Suppressor macrophage treated with lipopolysaccharide for 1 hour (primary cell): ENCODE measurements around the gene MYO5A.
"Not testable (repeated sequence)": the region's sequence is repeated elsewhere in the genome, so short reads cannot be mapped to it uniquely, and the experiment has no call there.

Experiments used
- DNase-seq, 3 donors: peaks; one replicate each; pipeline ENCODE4 v3.0.0-alpha.2; 2020 to 2022

Gene MYO5A

GRCh38 chr15:52503788-52504496 is 24.7 kb downstream of the MYO5A start:
- peak; percentile 79 to 87 (median 85) for DNase-seq

- no peak for DNase-seq
Observed at GRCh38 chr15:52502608-52503007, 26.1 kb downstream of the MYO5A start.

GRCh38 chr15:52499506-52499905 is 29.2 kb downstream of the MYO5A start:
- DNase-seq = no peak

GRCh38 chr15:52498706-52499105 is 30.0 kb downstream of the MYO5A start:
- DNase-seq = no peak

GRCh38 chr15:52496776-52497470 is 31.8 kb downstream of the MYO5A start:
- peak; percentile 60 to 68 (median 67) for DNase-seq

GRCh38 chr15:52496175-52496574 is 32.5 kb downstream of the MYO5A start:
- no peak for DNase-seq

GRCh38 chr15:52495125-52495524 is 33.6 kb downstream of the MYO5A start:
- peak; percentile 22 to 50 (median 44) for DNase-seq

- DNase-seq = peak; percentile 11 to 52 (median 50)
Observed at GRCh38 chr15:52493968-52494367, 34.7 kb downstream of the MYO5A start.

GRCh38 chr15:52492132-52492531 is 36.5 kb downstream of the MYO5A start:
- no peak for DNase-seq

GRCh38 chr15:52491472-52491871 is 37.2 kb downstream of the MYO5A start:
- no peak for DNase-seq

- DNase-seq = not testable (repeated sequence)
Observed at GRCh38 chr15:52489430-52489829, 39.2 kb downstream of the MYO5A start.

- no peak for DNase-seq
Observed at GRCh38 chr15:52488830-52489229, 39.9 kb downstream of the MYO5A start.

- DNase-seq = no peak
Observed at GRCh38 chr15:52486003-52486996, 42.4 kb downstream of the MYO5A start.

GRCh38 chr15:52485290-52485689 is 43.4 kb downstream of the MYO5A start:
- no peak for DNase-seq

GRCh38 chr15:52483707-52484106 is 45.0 kb downstream of the MYO5A start:
- DNase-seq = peak; percentile 52 to 76 (median 75)

GRCh38 chr15:52481915-52482314 is 46.8 kb downstream of the MYO5A start:
- peak; percentile 59 to 81 (median 81) for DNase-seq

- DNase-seq = no peak
Observed at GRCh38 chr15:52480990-52481389, 47.7 kb downstream of the MYO5A start.

GRCh38 chr15:52466716-52467115 is 62.0 kb downstream of the MYO5A start:
- DNase-seq = no peak

GRCh38 chr15:52466134-52466701 is 62.5 kb downstream of the MYO5A start:
- peak; percentile 86 to 87 (median 87) for DNase-seq

GRCh38 chr15:52464478-52464877 is 64.2 kb downstream of the MYO5A start:
- peak in 2 of 3 donors; percentile 34 to 43 for DNase-seq

GRCh38 chr15:52464040-52464439 is 64.6 kb downstream of the MYO5A start:
- no peak for DNase-seq

GRCh38 chr15:52463638-52464037 is 65.0 kb downstream of the MYO5A start:
- DNase-seq = no peak
